ENCODE data around the gene C1QTNF2.

The C1QTNF2 gene

DNA sequence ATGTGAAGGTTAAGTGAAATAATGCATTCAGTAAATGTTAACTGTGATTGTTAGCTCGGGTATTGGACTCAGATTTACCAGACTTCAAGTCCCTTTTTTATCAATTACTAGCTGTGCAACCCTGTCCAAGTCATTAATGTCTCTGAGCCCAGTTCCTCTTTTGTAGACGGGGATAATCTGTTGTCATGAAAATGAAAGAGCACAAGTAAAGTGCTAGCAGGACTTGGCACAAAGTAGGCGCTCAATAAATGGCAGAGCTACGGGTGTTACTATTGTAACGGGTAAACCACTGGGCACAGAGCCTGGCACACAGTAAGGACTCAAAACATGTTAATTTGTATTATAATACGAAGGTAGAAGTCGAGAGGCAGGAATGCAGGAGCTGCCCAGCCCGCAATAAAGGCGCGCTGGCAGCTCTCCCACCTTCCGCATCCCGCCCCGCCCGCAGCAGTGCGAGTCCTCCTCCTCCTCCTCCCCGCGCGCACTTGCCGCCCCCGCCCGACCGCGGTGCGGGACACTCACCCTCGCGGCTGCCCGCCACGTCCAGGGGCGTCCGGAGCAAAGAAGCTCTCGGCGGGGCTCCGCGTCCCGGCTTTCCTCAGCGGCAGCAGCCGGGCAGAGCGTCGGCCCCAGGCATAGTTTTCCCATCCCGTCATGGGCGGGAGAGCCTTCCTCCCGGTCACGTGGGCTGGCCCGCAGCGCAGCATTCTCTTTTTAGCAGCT, at the start of gene C1QTNF2:
TSS of gene C1QTNF2 (minus strand) at position 637 of the 723 bp plus-strand sequence. CDS start 15,615 bp downstream, outside the sequence.
- peak; percentile 10 for DNase-seq

DNA sequence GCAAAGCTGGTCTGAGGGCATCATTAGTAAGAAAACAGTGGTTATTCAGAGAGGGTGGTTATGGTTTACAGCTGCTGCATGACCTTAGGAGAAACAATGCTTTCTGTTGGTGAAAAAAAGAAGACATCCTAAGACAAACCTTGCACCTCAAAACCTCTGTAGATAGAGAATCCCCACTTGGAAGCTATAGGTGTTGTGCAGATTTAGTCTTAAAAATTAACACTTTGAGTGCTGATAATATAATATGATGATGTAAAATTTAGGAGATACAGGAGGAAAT, 49.8 kb upstream of the C1QTNF2 start:
- no peak for DNase-seq

- no peak for DNase-seq
These were observed 49.3 kb upstream of the C1QTNF2 start for GRCh38 chr5:160419458-160420330.

DNA sequence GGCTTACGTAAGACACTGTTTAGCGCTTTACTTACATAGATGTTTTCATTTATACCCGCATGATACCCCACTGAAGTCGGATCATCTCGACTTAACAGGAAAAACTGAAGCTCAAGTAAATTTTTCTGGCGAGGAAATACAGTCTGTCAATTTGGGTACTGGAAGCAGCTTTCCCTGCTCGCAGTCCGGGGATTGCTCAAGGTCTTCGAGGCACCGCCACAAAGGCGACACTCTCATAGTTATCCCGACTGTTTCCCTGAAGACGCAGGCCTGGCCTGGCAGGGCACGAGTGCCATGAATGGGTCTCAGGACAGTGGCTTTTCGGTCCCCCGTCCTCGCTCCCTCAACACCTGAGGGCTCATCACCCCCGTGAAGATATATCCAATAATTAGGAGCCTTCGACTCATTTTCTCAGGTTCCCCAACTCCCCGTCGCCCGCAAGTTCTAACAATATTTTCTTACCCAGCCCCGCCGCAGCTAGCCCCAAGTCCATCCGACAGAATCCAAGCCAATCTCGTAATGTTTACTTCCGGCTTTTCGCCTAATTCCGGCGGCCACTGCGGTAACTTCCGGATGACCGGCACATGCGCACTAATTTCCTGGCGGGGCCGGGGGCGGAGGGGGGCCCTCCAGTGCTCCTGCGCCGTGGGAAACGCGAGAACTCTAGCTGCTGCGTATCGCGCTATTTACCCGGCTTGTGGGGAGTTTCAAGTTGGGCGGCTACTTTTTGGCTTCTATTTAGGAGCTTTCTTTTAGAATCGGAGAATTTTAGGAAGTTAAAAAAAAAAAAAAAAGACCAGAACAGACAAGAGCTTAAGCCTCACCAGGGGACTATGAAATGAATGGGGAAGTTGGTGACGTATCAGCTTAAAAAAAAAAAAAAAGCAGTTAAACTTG, 48.4 kb upstream of the C1QTNF2 start, which contains the start of gene SLU7:
TSS of gene SLU7 (minus strand) at position 521 of the 897 bp plus-strand sequence. CDS start 3,787 bp downstream, outside the sequence.
- DNase-seq = peak; percentile 95

DNA sequence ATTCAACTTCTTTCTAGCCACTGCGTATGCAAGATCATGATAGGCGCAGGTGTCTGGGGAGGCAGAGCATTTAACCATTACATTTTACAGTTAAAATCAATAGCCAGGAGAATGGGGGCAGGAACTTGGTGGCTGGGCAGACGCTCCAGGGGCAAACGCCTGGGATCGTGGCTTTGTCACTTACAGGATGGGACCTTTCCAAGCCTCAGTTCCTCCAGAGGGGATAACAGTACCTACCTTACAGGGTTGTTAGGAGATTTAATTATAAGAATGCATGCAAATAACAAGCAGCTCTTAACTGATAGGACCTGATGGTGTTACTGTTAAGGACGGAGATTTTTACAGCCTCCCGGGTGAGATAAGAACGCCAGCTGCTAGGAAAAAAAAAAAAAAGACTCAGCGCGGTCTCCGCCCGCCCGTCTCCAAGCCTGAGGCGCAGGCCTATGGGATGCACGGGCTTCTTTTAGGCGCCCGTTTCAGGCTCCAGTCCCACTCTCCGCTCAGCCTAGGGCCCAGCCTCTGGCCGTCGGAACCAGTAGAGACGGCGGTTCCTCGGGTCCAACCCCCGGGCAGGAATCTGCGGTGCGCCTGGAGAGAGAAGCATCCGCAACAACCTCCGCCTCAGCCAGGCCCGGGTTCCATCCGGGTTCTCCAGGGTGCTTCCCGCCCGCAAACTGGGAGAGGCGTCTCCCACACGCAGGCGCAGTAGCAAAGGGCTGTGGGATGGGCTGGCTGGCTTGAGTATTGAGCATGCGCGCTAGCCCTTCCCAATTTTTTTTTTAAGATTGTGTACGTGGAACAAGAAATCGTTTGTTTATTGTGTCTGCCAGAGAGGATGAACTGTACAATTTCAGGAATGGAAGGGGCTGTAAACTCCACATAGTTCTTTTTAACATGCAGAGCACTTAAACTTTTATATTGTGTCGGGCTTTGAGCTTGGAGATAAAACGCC, 29.3 kb upstream of the C1QTNF2 start, which contains the start of gene FAM200C:
TSS of gene FAM200C (minus strand) at position 653 of the 952 bp plus-strand sequence. CDS start 4,564 bp downstream, outside the sequence.
- peak; percentile 69 for DNase-seq

DNA sequence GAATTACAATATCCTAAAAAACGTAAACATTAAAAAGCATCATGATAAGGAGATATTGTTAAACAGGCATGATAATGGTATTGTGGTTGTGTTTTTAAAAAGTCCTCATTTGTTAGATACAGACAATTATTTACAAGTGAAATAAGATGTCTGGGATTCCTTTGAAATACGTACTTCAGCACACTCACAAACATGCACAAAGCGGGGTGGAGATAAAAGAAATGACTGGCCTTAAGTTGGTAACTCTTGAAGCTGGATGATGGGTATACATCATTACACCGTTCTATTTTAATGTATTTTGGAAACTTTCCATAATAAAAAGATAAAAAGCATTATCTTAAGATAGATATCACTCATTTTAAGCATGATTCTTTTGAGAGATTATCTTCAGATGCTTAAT, 28.4 kb upstream of the C1QTNF2 start:
- no peak for DNase-seq

- DNase-seq = no peak
These were observed 27.1 kb upstream of the C1QTNF2 start for GRCh38 chr5:160397492-160397891.

DNA sequence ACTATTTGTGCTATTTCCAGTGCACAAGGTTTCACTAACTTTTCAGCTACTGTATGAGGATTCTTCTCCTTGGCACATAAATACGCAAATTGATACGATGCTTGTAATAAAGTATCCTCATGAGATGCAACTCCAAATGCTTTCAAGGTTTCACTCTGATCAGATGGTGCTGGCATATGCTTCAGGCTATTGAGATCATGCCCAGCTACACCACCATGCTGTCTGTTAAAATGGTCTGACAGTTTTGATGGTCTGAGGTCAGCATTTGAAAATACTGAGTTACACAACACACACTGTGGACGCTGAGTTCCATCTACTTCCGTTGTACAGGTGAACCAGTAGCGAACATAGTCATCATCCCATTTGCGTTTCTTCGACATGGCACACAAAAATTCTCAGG, 24.7 kb upstream of the C1QTNF2 start:
- no peak for DNase-seq

GRCh38 chr5:160390787-160391696, 20.6 kb upstream of the C1QTNF2 start:
- DNase-seq = no peak

DNA sequence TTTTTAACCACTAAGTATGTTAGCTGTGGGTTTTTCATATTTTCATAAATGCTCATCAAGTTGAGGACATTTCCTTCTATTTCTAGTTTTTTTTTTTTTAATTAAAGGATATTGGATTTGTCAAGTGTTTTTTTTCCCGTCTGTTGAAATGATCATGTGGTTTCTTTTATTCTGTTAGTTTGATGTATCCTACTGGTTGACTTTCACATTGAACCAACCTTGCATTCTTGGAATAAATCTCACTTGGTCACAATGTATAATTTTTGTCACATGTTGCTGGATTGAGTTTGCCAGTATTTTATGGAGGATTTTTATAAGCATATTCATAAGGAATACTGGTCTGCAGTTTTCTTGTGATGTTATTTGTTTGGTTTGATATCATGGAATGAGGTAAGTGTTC, 17.0 kb upstream of the C1QTNF2 start:
- no peak for DNase-seq

GRCh38 chr5:160385496-160385895, 15.1 kb upstream of the C1QTNF2 start:
- DNase-seq = no peak

DNA sequence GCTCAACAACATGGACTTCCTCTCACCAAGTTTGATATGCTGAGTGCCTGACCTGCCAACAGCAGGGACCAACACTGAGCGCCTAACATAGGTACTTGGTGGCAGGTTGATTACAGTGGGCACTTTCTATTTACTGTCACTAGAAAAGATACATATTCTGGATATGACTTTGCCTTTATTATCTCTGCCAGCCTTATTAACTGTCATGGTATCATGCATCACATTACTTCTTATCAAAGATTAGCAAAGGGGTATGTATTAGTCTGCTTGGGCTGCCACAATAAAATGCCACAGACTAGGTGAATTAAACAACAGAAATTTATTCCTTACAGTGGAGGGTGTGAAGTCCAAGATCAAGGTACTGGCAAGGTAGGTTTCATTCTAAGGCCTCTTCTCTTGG, 14.3 kb upstream of the C1QTNF2 start:
- no peak for DNase-seq

GRCh38 chr5:160382346-160382745, 11.9 kb upstream of the C1QTNF2 start:
- no peak for DNase-seq

DNA sequence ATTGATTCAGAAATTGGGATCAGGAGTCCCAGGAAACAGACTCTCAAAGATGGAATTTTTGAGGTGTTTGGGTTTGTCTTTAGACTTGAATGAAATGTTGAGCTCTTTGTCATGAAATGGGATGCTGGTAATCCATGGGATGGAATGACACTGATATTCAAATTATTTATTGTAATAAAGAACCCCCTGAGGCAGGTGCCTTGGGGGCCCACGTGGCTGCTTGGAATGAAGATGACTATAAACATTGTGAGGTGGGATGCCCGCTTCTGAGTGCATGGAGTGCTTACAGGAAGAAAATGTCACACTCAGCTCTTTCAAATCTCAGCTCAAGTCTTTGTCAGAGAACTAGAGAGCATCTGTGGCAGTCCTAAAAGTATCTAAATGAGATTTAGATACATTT, 9.6 kb upstream of the C1QTNF2 start:
- DNase-seq = no peak

DNA sequence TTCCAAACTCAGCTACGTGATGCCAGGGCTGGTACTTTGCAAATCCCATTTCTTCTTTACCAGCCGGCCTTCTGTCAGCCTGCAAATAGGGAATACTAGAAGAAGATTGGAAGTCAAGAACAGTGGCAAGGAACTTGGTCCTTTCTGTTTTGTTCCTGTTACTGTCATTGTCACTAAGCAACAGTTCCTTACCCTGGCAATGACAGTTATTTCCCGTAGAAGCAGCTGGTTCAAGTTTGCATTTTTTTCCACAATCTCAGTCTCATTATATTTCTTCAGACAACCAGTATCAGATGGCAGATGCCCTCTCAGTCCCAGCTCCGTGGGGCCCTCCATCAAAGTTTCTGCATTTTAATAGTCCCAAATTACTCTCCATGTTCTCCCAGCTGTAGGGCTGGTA, 9.1 kb upstream of the C1QTNF2 start:
- DNase-seq = no peak

- no peak for DNase-seq
These were observed 7.9 kb upstream of the C1QTNF2 start for GRCh38 chr5:160378330-160378729.

GRCh38 chr5:160377651-160378050, 7.2 kb upstream of the C1QTNF2 start:
- DNase-seq = no peak

DNA sequence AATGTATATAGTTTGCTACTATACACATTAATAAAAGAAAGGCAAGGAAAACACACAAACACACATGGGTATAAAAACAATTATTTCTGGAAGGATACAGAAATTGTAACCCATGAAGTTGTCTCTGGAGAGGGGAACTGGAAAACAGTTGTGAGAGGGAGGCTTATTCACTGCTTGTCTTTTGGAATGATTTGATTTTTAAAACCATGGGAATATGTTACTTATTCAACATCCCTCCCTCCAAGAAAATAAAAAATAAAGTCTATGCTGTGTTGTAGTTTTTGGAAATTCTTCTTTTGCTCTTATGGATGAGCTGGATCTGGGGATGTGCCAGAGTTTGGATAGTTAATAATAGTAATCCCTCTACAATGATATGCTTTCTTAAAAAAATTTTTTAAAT, 6.0 kb upstream of the C1QTNF2 start:
- DNase-seq = no peak

DNA sequence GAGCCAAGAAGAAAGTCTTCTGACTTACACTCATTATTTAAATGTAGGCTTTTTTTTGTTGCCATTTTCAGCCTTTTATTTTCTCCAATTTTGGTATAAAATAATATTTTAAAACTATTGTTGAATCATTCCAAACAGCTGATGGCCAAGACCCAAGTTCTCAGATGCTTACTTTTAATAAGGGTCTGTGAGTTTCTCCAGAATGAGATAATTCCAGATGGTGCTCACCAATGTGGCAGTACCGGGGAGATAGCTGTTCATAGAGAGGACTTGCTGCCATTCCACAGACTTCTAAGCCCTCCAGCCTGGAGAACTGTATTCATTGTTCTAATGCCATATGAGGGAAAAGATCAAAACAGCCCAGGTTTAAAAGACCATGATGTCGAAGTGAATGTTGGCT, 5.3 kb upstream of the C1QTNF2 start:
- DNase-seq = no peak

DNA sequence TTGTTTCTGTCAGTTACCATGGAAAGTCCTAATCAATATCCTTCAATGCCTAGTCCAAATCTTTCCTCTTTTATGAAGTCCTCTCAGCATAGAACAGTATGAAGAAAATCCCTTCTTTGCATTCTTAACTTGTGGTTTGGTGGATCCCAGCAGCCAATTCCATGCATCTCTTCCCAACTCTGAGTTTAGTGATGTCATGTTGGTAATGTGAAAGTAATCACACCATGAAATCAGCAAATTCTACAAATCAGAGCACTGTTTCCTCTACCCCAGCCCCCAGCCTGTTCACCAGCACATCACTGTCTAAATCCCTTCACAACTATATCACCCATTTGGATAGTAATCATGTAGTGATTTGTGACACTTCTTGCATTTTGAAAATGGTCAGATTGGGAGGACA, 4.7 kb upstream of the C1QTNF2 start:
- DNase-seq = no peak

DNA sequence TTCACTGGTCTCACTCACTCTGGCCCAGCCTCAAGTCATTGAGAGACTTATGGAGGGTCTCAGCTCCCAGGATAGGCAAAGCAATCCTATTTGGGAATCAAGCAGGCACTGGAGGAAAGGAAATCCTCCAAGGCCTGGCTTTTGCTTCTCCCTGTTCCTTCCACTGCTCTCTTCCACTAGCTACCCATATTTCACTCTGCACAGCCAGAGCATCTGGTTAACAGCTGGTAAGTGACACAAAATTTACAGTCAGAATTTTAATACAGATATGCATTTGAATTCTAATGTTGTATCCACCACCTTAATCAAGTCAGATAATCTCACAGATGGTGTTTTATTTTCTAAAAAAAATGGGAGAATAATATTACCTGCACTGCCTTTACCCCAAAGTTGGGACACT, 868 bp upstream of the C1QTNF2 start:
- no peak for DNase-seq

Measured in activated naive CD4-positive, alpha-beta T cell treated with Interleukin-2 at 50 U/mL for 16 hours (primary cell).